GM12892 (cell line): ENCODE results near the gene CDS2.

Source experiments
- POLR2A ChIP-seq: IDR thresholded peaks from 2 replicates; pipeline ENCODE4 v1.6.1; 2011; ENCODE audit warnings: low read depth, low read length, control low read depth
- TAF1 ChIP-seq: IDR thresholded peaks from 2 replicates; pipeline ENCODE4 v1.6.1; 2011; ENCODE audit warnings: low read depth, mild to moderate bottlenecking, control low read depth, low read length, borderline replicate concordance

DNA sequence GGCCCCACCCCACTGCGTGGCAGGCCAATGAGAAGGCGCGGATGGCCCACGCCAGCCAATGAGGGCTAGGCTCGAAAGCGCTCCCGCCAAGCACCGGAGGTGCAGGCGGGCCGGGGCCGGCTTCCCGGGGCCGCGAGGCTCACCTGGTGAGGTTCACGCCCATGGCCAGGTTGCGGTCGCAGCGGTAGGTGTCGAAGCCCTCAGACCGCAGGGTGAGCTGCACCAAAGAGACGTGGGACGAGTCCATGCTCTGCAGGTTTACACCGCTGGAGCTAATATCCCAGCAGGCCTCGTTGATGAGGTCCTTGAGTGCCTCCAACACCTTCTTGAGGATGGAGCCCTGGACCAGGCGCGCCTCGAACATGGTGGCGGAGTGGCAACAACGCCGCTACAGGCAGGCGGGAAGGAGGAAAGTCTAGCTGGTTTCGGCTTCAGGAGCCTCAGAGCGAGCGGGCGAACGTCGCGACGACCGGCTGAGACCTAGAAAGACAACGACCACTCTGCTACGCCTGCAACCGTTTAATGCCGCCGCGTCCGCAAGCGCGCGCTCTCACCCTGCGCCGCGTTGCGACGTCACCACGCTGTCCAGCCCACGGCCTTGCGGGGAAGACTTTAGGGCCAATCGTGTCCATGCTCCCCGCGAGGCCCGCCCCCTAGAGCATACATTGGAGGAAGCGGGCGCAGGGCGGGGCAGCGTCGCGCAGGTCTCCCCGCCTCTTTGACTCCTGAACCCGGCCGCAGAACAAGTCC, 7.2 kb upstream of the CDS2 start, which contains the start of gene PCNA:
- peak; percentile 99 for TF ChIP-seq POLR2A
- peak; percentile 97 for TF ChIP-seq TAF1
